Measurements from ENCODE around the gene ITPR3.

ITPR3 gene

GRCh38 chr6:33744895-33745546 lies 123.9 kb downstream of the ITPR3 start:
- DNase-seq (ENCODE audit: insufficient read length, low spot score) = no peak

GRCh38 chr6:33745548-33745947 lies 124.4 kb downstream of the ITPR3 start:
- DNase-seq (ENCODE audit: insufficient read length, low spot score) (no peak), FAIRE-seq (no peak)

More at GRCh38 chr6:33744895-33745546, 123.9 kb downstream of the ITPR3 start:
- no peak for FAIRE-seq

All from HTR-8/SVneo (cell line).